HG02642 (cell line): ENCODE measurements around the gene GATAD2B.
"Not testable (repeated sequence)": the region's sequence is repeated elsewhere in the genome, so short reads cannot be mapped to it uniquely, and the experiment has no call there.

Source experiments
- ATAC-seq: cut with Tn5 transposase; IDR thresholded peaks from one replicate; pipeline ENCODE4 v1.9.1; 2021; ENCODE audit warnings: mild to moderate bottlenecking; ENCODE audit not compliant: unreplicated experiment, poor library complexity

Gene GATAD2B

GRCh38 chr1:153769221-153769620 lies 153.6 kb downstream of the GATAD2B start:
- no peak for ATAC-seq

DNA sequence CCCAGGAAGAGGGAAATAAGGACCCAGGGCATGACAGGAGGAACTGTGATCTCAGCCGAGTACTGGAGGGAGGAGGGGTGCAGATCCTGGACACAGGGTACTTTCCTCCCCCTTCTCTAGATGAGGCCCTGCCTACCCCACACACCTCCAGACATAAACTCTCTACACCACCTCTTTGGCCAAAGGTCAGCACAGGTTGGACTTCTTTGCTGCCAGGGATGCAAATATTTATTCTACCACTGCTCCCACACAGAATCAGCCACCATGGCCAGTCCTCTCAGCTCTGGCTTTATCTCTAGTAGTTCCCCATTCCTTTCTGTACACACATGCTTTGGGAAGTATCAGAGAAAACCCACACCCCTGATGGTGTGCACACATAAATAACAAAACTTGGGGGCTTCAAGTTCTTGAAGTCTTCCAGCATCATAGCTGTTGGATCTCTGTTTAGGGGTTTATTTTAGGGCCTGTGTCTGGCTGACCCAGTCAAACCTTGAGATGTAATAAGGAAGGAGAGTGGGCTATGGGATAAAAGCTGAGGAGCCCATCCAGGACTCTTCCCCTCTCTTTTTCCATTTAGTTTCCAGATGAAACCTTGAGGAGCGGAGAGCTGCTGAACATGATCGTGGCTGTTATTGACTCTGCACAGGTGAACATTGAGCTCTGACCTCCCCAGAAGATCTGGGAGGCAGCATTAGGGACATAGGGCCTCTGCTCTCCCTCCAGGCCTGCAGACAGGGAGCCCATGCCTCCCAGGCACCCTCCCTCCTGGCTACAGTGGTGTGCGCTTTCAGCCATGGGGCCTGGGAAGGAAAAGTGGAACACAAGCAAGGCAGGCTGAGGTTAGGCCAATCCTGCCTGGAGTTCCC lies 154.2 kb downstream of the GATAD2B start:
- ATAC-seq, result no peak

DNA sequence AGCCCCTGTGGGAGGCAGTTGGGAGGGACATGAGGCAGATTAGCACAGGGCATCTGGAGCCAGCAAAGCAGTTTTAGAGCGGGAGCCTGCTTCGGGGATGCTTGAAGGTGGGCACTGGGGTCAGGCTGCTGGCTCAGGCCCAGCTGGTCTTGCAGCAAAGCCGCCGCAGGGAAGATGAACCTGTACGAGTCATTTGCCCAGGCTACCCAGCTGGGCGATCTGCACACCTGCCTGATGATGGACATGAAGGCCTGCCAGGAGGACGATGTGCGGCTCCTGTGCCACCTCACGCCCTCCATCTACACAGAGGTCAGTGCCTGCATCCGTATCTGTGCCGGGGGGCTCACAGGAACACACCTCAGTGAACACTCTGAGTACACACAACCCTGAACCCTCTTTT lies 155.3 kb downstream of the GATAD2B start:
- no peak for ATAC-seq

DNA sequence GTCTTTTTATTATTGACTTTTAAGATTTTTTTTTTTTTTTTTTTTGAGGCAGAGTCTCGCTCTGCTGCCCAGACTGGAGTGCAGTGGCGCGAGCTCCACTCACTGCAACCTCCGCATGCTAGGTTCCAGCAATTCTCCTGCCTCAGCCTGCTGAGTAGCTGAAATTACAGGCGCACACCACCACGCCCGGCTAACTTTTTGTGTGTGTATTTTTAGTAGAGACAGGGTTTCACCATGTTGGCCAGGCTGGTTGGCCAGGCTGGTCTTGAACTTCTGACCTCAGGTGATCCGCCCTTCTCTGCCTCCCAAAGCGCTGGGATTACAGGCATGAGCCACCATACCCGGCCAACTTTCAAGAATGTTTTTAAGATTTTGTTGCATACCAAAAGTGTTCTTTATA lies 156.1 kb downstream of the GATAD2B start:
- not testable (repeated sequence) for ATAC-seq

GRCh38 chr1:153764310-153764709 lies 158.5 kb downstream of the GATAD2B start:
- ATAC-seq, result no peak

GRCh38 chr1:153763365-153764225 lies 159.2 kb downstream of the GATAD2B start:
- no peak for ATAC-seq

GRCh38 chr1:153760440-153760839 lies 162.3 kb downstream of the GATAD2B start:
- ATAC-seq, result no peak
